CD14-positive monocyte (primary cell): ENCODE data around the gene ZRANB3. TPM values are rescaled to one million over a fixed set of nuclear protein-coding genes. Genes with fewer than 3 reads are reported as not detected.
"Not testable (repeated sequence)": the region's sequence is repeated elsewhere in the genome, so short reads cannot be mapped to it uniquely, and the experiment has no call there.

Experiments used
- DNase-seq, 3 donors: peaks; one replicate each; pipeline ENCODE4 v3.0.0-alpha.2; 2011 to 2022
- H2AFZ ChIP-seq: 2 replicates; pipeline ENCODE4 v1.6.0; 2012; ENCODE audit warnings: mild to moderate bottlenecking, low read depth, low read length, inconsistent platforms; ENCODE audit not compliant: insufficient read depth, poor library complexity, severe bottlenecking
- H3K27ac ChIP-seq, 2 donors: 1 replicate in 1 of 2; 2 replicates in 1 of 2; pipeline ENCODE4 v1.5.1; 2012 to 2013; ENCODE audit warnings: low read length in 2 of 2, control low read depth in 1 of 2, inconsistent platforms in 1 of 2, low read depth in 1 of 2, mild to moderate bottlenecking in 1 of 2
- H3K27me3 ChIP-seq, 2 donors: one replicate each; pipeline versions ENCODE4 v1.6.0 to v1.6.1; 2011 to 2013; ENCODE audit warnings: low read length in 2 of 2; ENCODE audit not compliant: control insufficient read depth in 2 of 2, insufficient read depth in 2 of 2
- H3K36me3 ChIP-seq, 2 donors: replicated peaks in 1 of 2; 1 replicate in 1 of 2; 2 replicates in 1 of 2; pipeline versions ENCODE4 v1.5.1 to v1.6.1; 2012 to 2013; ENCODE audit warnings: low read length in 2 of 2, control low read depth in 1 of 2, inconsistent platforms in 1 of 2, mild to moderate bottlenecking in 1 of 2; ENCODE audit not compliant: insufficient read depth in 2 of 2, control insufficient read depth in 1 of 2
- H3K4me1 ChIP-seq, 2 donors: 1 replicate in 1 of 2; 2 replicates in 1 of 2; pipeline versions ENCODE4 v1.5.1 to v1.6.1; 2012 to 2013; ENCODE audit warnings: low read length in 2 of 2, control low read depth in 1 of 2, inconsistent platforms in 1 of 2, mild to moderate bottlenecking in 1 of 2, moderate library complexity in 1 of 2; ENCODE audit not compliant: insufficient read depth in 2 of 2, control insufficient read depth in 1 of 2
- H3K4me2 ChIP-seq: replicated peaks from 2 replicates; pipeline ENCODE3; 2012; ENCODE audit warnings: low read length, moderate library complexity, mild to moderate bottlenecking; ENCODE audit not compliant: poor library complexity, severe bottlenecking; ENCODE audit errors: extremely low read depth
- H3K4me3 ChIP-seq, 3 experiments: fragments of 200-600 bp in 1 of 3; sonication (generic) in 1 of 3; replicated peaks in 1 of 3; 1 replicate in 2 of 3; 2 replicates in 1 of 3; pipeline ENCODE4 v1.5.1; 2011 to 2013; ENCODE audit warnings: low read length in 3 of 3, mild to moderate bottlenecking in 3 of 3, control low read depth in 2 of 3, low read depth in 2 of 3, inconsistent platforms in 1 of 3, moderate library complexity in 1 of 3
- H3K79me2 ChIP-seq: 2 replicates; pipeline ENCODE4 v1.6.0; 2012; ENCODE audit warnings: mild to moderate bottlenecking, control low read depth, inconsistent platforms, low read length, moderate library complexity; ENCODE audit not compliant: insufficient read depth
- H3K9ac ChIP-seq: 2 replicates; pipeline ENCODE4 v1.6.0; 2017; ENCODE audit warnings: low read length, mild to moderate bottlenecking; ENCODE audit not compliant: insufficient read depth, poor library complexity, severe bottlenecking
- H3K9me3 ChIP-seq, 2 donors: replicated peaks in 1 of 2; 1 replicate in 1 of 2; 2 replicates in 1 of 2; pipeline versions ENCODE4 v1.5.1 to v1.6.1; 2012 to 2013; ENCODE audit warnings: low read length in 2 of 2, control low read depth in 1 of 2; ENCODE audit not compliant: control insufficient read depth in 1 of 2, insufficient read depth in 1 of 2
- H4K20me1 ChIP-seq: 2 replicates; pipeline ENCODE4 v1.6.0; 2012; ENCODE audit warnings: mild to moderate bottlenecking, low read length, control low read depth, moderate library complexity; ENCODE audit not compliant: insufficient read depth
- H3K27ac Mint-ChIP-seq, 7 donors: one replicate each; pipeline ENCODE4 v1.8.0; 2020; ENCODE audit warnings: mild to moderate bottlenecking in 7 of 7, mixed read lengths in 7 of 7, moderate library complexity in 6 of 7, inconsistent platforms in 2 of 7
- H3K27me3 Mint-ChIP-seq, 3 donors: one replicate each; pipeline ENCODE4 v1.8.0; 2021 to 2022; ENCODE audit warnings: low read depth in 3 of 3, mild to moderate bottlenecking in 3 of 3, mixed read lengths in 3 of 3, moderate library complexity in 3 of 3, inconsistent platforms in 1 of 3
- H3K36me3 Mint-ChIP-seq, 2 donors: one replicate each; pipeline ENCODE4 v1.8.0; 2020; ENCODE audit warnings: mixed read lengths in 2 of 2, inconsistent platforms in 1 of 2, mild to moderate bottlenecking in 1 of 2
- H3K4me1 Mint-ChIP-seq: one replicate; pipeline ENCODE4 v1.8.0; 2020; ENCODE audit warnings: mild to moderate bottlenecking, mixed read lengths
- H3K4me3 Mint-ChIP-seq, 2 donors: one replicate each; pipeline ENCODE4 v1.8.0; 2020; ENCODE audit warnings: mild to moderate bottlenecking in 2 of 2, mixed read lengths in 2 of 2, moderate library complexity in 1 of 2
- H3K9me3 Mint-ChIP-seq, 7 donors: one replicate each; pipeline ENCODE4 v1.8.0; 2020 to 2022; ENCODE audit warnings: mixed read lengths in 7 of 7, mild to moderate bottlenecking in 6 of 7, moderate library complexity in 6 of 7, inconsistent platforms in 2 of 7
- CTCF ChIP-seq: fragments of 200-600 bp; IDR thresholded peaks from one replicate; pipeline ENCODE4 v1.8.0; 2022; ENCODE audit warnings: antibody characterized with exemption, mild to moderate bottlenecking
- WGBS: methylation state at CpG from one replicate; pipeline ENCODE4 v1.1.5; 2013; ENCODE audit warnings: missing lambda C conversion rate; ENCODE audit not compliant: insufficient coverage; 5-methylcytosine and 5-hydroxymethylcytosine counted together
- intact Hi-C, 2 donors: fragments of 100-400 bp; cut with micrococcal nuclease; formaldehyde crosslinking; loops; one replicate each; pipeline versions ENCODE4 v1.15.0 to v1.15.1; 2023
- polyA plus RNA-seq, 3 donors: library from polyadenylated mRNA; depleted of rRNA in 1 of 3; unstranded in 2 of 3; stranded (reverse) in 1 of 3; fragments of 300-500 nt in 2 of 3; fragments of >200 nt in 1 of 3; fragmentation: Illumina TruSeq in 2 of 3; gene quantifications; 1 replicate in 2 of 3; 2 replicates in 1 of 3; pipeline ENCODE4 v1.2.3, GENCODE V29; 2012 to 2021

ZRANB3 gene
- polyA plus RNA-seq, 3 donors = 0.47 to 3.5 (median 0.64) TPM

GRCh38 chr2:135454608-135455007 lies 76.4 kb downstream of the ZRANB3 start:
- Mint-ChIP-seq H3K4me1 (no peaks in the 10 kb centered on the region), H3K27ac (no peak overlapping the region), H3K36me3 (peaks cover 2 to 7% of the 10 kb centered on the region in 2 donors), H3K27me3 (peaks cover 0 to 2% (median 0%) of the 10 kb centered on the region in 3 donors), H3K4me3 (no peak overlapping the region), H3K9me3 (peaks cover 26 to 48% (median 39%) of the 10 kb centered on the region in 7 donors)
- H3K4me1 ChIP-seq = no peaks in the 10 kb centered on the region
- H4K20me1 ChIP-seq = no peaks in the 10 kb centered on the region
- intact Hi-C loops = no loop called here
- no peak for TF ChIP-seq CTCF
- H3K36me3 ChIP-seq = no peaks in the 10 kb centered on the region
- no peaks in the 10 kb centered on the region for H3K79me2 ChIP-seq
- no peak overlapping the region for H2AFZ ChIP-seq
- no peak overlapping the region for H3K4me3 ChIP-seq
- H3K9me3 ChIP-seq = peaks cover 29 to 30% of the 10 kb centered on the region in 2 donors
- no peaks in the 10 kb centered on the region for H3K27me3 ChIP-seq
- WGBS = no CpG with 5 or more reads among the region's 1 CpG
- H3K9ac ChIP-seq = no peak overlapping the region
- H3K27ac ChIP-seq = no peak overlapping the region
- no peak overlapping the region for H3K4me2 ChIP-seq
- DNase-seq = no peak

GRCh38 chr2:135453027-135453426 lies 78.0 kb downstream of the ZRANB3 start:
- H3K79me2 ChIP-seq, intact Hi-C loops, H3K4me3 Mint-ChIP-seq, H3K9ac ChIP-seq, DNase-seq, H3K4me1 ChIP-seq, H2AFZ ChIP-seq, H3K36me3 ChIP-seq, H3K27me3 Mint-ChIP-seq, H3K4me3 ChIP-seq, H3K4me1 Mint-ChIP-seq, H4K20me1 ChIP-seq, H3K36me3 Mint-ChIP-seq, H3K27me3 ChIP-seq, H3K4me2 ChIP-seq, H3K27ac ChIP-seq, H3K27ac Mint-ChIP-seq: not testable (repeated sequence)
- WGBS = 100% methylated on average over 1 of the region's 1 CpG
- H3K9me3 ChIP-seq = peaks cover 29 to 30% of the 10 kb centered on the region in 2 donors
- peaks cover 26 to 47% (median 38%) of the 10 kb centered on the region in 7 donors for H3K9me3 Mint-ChIP-seq
